ENCODE results near the gene UCKL1.

UCKL1 gene

DNA sequence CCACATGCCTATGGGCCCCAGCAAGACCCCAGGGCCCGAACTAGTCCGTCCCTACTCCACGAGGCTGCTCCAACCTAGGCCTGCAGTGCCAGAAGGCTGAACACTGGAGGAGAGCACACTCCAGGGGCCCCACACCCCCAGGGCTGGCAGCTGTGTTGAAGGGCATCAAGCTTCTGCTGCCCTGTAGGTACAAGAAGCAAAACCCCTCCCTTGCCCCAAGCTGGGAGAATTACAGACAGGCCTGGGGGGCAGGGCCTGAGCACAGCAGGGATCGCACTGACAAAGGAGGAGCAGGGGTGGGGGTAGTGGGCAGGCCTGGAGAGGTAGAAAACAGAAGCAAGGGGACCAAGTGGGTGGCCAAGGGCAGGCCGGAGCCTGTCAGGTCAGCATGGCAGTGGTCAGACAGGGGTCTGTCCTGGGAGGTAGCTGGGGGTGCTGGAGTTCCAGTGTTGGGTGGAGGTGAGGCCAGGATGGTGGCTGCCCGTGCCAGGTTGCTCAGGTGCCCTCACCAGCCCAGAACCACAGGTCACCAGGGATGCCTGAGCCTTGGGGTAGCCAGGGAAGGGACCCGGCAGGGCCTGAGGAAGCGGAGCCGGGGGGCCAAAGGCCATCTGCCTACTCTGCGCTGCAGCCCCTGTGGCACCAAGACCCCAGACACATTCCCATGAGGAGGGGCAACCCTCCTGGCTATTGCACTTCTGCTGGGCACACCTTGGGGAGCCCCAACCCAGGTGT lies 2.9 kb upstream of the UCKL1 start:
- no peak for DNase-seq

DNA sequence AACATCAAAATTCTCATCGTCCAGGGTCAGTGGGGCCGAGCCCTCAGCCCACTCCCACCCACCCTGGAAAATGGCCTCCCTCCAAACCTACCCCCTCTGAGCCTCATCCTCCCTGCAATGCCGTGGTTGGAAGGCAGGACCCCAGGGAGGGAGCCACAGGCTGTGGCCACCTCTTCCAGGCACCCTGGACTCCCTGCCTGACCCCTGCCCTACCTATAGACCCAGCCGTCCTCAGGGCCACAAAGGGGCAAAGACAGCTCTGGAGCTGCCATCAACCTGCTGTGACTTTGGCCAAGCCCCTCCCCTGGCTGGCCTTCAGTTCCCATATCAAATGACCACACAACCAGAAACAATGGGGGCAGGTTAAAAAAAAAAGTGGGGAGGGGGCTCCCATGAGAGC lies 2.3 kb upstream of the UCKL1 start:
- DNase-seq, result no peak

DNA sequence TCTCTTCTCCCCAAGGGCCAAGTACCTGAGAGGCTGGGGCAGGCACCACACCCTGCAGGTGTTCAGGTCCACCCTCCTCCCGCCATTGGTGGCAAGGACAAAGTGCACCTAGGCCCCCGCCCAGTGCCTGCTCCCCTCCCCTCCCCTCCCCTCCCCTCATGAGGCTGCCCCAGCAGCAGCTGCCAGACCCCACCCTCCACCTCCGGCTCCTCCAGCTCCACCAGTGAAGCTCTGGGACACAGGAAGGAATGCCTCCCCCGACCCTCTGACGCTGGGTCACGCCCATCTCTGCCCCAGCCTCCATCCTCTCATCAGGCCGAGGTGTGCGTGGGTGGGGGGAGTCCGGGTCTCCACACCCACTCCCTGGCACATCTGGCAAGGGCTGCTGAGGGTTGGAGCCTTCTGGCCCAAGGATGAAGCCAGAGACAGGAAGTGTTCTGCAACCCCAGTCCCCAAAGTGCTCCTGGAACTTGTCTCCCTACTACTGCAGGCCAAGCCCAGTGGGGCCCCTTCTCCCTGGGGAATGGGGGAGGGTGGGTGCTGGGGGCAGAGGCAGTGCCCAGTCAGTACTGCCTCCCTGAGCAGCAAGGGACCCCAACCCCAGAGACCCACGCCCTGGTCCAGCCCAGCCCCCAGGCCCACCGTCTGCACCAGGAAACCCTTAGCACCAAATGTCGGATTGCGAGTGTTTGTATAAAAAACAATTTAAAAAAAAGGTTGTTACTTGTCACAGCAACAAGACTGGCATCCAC lies 1.6 kb upstream of the UCKL1 start:
- no peak for DNase-seq

DNA sequence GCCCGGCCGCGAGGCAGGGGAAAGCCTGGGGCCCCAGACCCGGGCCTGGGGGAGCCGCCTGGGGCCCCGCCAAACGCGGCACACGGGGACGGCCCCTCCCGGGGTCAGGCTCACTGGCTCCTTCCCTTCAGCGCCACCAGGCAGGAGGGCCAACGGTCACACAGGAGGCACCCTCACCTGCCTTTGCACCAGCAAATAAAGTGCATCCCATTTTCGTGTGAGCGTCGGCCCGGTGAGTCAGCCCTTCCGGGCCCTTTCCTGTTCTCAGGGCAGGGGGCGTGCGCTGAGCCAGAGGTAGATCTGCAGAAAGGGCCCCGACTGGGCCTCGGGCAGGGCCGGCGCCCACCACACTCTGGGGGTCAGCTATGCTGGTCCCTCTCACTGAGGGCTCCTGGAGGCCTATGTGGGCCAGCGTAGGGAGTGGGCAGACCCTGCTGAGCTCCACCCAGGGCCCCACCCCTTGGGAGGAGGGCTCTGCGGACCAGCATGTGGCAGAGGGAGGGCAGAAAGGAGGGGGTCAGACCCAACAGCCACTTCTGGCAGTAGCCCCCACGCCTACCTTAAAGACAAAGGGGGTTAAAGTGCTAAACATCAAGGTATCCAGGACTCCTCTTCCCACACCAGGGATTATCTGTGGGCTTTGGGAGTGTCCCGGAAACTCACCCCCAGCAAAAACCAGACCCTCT lies 931 bp upstream of the UCKL1 start:
- peak; percentile 64 for DNase-seq

DNA sequence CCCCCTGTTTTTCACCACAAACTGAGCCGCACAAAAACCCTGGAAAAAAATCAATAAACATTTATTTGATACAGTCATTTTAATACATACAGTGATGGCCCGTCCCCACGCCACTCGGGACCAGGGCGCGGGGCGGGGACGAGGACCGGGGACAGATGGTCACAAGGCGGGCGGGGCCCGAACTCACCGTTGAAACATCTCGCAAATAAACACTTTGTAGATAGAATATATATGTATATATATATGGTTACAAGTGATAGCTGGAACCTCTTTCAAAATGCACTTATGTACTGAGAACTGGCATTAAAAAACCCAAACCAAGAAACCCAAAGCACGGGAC lies 418 bp upstream of the UCKL1 start:
- DNase-seq, result no peak

DNA sequence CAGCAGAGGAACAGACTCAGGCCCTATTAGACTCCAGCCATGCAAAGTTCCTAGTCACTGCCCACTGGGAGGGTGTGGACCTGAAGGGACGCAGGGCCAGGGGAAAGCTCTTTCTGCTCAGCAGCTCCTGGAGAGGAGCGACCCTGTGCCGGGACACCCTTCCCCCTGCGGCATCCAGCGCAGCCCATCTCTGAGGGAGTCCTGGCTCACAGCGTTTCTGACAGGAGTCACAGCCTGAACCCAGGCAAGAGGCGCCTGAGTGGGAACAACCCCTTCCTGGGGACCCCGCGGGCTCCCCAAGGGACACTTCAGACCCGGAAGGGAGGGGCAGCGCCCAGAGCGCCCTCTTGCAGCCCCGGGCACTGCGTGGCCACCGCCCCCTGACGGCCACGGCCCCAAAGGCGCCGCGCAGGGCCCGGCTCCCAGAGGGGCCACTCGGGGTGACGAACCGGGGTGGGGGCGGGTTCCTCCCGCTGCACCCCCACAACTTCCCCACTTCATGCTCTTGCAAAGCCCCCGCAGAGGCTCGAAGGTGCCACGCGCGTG lies 862 bp downstream of the UCKL1 start:
- no peak for DNase-seq

DNA sequence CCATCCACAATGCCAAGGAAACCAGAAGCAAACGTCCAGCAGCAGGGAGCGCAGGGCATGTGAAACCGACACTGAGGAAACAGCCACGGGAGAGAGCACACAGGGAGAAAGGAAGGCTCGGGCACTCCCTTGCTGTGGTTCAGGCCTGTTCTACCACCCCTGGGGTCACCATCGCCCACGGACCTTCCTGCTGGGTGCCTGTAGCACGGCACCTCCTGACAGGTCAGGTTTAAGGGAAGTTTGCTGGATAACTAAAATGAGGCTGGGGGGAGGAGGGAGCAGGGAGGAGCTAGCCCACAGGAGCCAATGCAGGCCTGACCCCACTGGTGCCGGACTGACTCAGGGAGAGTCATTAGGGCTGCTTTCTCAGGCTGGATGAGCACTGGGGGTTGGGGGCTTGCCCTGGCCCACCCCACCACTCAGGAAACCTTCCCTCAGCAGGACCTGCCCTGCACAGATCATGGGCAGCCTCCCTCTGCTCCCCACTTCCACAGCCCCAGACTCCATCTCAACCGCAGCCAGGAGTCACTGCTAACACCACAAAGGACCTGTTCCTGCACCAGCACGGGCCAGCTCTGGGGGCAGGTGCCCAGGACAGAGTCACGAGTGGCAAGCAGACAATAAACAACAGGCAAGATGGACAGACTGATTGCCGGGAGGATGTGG lies 2.3 kb downstream of the UCKL1 start:
- DNase-seq, result no peak

DNA sequence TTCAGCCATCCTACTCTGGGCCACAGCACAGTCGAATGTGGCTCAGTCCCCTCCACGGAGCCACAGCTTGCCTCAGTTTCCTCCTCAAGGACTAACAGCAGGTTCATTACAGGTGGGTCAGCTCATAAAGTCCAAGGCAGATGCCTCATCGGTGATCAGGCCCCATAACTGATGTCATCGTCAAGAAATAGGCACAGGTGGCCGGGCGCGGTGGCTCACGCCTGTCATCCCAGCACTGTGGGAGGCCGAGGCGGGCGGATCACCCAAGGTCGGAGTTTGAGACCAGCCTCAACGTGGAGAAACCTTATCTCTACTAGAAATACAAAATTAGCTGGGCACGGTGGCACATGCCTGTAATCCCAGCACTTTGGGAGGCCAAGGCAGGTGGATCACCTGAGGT lies 3.4 kb downstream of the UCKL1 start:
- no peak for DNase-seq

DNA sequence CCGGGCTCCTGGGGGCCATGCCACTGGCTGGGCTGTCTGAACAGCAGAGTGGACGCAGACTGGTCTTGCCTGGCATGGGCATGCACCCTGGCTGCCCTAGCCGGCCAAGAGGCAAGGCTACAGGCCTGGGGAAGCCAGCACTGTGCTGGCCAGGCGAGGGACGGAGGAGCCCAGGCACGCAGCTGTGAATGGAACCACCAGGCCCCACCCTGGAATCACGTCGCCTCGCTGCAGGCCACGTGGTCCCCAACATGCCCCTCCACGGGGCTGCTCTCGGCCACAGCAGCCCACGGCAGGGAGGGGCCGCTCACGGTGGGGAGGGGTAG lies 4.0 kb downstream of the UCKL1 start:
- no peak for DNase-seq

DNA sequence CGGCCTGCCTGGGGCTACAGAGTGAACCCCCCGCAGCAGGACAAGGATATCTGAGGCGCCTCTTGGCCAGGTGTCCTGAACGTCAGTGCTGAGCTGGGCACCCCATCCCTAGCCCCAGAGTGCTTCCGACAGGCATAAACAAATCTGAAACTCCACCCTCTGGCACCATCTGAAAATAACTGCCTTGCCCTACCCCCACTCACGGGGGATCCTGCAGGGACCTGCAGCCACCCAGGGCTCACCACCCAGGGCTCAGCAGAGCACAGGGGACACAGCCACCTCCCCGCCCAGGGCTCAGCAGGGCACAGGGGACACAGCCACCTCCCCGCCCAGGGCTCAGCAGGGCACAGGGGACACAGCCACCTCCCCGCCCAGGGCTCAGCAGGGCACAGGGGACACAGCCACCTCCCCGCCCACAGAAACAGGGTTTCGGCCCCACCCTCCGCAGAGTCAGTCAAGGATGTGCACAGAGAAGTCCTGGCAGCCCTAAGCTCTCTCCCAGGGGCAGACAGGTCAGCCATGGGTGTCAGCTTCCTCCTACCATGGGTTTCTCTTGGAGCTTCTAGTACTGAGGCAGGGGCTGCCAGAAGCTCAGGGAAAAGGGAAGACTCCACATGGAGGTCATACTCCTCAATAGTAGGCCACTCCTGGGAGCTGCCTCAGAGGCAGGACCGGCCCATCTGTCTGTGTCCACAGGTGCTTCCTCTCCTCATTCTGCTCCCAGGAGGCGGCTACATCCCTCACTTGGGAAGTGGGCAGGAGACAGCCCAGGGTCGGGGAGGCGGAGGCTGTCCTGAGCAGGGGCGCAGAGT lies 4.6 kb downstream of the UCKL1 start:
- no peak for DNase-seq

DNA sequence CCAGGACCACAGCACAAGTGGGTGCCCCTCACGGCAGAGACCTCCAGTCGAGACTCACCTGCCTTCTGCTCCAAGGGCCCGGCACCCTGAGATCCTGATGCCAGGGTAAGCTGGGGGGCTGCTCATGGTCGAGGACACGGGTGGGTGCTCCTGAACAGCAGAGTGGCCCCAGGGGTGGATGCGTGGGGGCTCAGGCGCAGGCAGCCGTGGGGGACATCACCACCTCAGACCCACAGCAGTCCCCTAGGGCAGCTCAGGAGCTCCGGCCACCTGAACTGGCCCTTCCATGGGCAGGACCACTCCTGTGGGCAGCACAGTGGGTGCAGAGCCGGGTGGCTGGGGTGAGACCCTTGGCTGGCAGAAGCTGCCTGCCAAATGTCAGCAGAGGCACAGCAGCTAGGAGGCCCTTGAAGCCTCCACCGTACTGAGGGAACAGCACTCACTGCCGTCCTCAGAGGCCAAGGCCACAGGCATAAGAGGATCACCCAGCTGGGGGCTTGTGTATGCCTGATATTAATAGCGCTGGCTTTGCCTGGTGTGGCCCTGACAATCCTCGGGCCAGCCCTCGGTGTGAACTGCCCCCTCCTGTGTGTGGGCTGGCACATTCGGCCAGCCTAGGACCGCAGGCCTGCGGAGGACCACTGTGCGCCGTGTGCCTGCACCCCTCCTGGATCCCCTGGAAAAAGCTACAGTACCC lies 5.4 kb downstream of the UCKL1 start:
- no peak for DNase-seq

DNA sequence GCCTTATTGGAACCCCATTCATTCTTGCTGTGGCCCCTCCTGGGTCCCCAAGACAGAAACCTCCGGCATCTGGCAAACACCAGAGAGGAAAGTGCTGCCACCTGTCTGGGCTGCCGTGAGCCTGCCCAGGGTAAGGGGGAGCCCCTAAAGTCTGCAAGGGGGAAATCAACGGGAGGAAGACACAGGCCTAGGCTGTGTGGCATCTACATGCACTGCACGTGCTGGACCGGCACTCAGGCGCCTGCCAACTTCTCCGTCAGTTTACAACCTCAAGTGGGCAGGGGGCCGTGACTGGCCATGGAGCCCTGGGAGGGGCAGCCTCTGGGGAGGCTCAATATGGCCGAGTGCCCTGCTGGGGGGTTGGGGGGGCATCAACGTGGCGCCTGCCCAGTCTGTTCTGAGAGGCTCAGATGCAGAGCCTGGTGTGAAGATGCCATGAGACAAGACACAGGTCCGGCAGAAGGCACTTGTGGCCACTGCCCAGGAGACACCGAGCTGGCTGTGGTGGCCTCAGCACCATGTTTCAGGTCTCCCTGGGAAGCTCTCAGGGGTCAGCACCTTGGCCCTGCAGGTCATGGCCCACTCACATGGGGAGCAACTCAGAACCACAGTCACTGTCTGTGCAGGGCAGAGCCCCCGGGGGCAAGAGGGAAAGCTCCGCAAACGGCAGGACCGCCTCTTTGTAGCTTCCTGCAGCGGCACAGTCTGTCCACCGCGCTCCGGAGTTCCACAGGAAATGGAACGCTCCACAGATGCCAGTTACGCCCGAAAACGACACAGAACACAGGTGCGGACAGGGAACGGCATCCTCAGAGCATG lies 8.4 kb downstream of the UCKL1 start:
- DNase-seq, result no peak

DNA sequence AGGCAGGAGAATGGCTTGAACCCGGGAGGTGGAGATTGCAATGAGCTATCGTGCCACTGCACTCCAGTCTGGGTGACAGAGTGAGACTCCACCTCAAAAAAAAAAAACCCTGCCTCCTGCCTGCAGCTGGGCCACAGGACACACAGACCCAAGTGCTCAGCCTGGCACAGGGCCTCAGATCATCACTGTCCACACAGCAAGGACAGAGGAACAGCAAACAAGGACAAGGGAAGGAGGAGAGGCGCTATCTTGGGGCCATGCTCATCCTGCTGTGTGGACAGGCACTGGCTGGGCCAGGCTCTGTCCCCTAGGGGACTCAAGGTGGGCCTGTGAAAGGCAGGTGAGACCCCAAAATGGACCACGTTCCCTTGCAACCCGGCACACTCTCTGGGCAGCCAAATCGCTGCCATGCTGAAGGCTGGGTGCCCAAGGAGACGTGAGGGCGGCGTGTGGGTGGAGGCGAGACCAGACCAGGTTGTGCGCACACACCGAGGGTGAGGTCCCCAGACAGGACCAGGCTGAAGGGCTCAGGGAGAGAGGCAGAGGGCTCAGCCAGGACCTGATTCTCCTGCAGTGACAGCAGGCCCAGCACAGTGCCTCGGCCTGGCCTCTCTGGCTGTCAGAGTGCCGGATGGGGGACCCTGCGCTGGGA lies 9.1 kb downstream of the UCKL1 start:
- DNase-seq, result no peak

DNA sequence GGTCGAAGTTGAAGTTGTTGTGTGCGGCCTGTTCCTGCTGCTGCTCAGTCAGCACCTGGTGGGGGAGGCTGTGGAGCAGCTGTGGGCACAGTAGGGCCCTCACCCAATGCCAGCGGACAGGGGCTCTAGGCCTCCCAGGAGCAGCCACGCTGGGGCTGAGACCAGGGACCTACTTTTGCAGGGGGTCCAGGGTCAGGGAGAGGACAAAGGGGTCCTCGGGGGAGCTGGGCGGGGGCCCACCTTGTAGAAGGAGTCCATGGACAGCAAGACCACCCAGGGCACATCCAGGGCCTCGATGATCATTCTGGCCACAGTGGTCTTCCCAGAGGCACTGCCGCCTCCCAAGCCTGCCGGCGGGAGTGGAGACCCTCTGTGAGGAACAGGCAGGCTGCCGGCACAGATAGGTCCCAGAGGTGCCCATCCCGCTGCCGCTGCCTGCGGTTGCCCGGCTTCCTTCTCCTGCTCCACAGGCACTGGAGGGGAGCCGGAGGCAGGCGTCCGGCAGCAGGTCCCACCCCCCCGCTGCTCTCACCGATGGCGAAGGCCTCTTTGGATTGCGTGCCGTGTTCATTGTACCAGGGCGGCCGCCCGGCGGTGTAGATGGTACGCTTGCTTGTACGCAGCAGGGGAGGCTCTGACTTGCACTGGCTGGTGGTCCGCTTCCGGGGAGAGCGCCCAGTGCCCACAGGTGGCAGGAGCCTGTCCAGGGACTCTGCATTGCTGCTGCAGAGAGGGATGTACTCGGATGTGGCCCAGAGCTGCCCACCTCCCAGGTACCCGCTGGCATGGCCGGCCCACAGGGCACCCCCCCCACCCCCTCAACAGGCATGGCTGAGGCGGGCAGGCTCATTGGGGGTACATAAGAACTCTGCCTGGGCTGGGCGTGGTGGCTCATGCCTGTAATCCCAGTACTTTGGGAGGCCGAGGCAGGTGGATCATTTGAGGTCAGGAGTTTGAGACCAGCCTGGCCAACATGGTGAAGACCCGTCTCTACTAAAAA lies 10.0 kb downstream of the UCKL1 start:
- no peak for DNase-seq

DNA sequence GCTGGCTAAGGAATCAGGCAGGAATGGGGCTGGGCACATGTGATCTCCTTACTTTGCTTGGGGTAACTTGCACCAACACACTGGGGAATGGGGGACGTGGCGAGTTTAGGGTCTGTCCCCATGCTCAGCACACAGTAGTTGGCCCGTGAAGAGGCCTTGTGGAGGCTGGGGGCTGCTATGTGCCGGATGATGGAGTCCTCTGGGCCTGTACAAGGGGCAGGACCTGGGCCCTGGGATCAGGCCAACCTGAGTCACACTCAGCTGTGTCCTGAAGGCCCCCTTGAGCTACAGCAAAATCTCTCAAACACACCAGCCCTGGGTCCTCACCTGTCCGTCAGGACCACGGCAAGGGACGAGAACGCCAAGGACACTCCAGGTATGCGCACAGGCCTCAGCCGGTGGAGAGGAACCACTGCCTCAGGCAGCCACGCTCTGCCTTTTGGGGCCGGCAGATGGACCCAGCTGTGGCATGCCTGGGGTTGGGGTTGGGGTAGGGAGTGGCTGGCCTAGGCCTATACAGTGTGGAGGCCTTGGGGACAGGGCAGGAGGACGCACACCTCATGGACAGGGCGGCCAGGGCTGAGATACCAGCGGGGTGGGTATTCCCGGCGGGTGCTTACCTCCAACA lies 11.1 kb downstream of the UCKL1 start:
- DNase-seq, result no peak

DNA sequence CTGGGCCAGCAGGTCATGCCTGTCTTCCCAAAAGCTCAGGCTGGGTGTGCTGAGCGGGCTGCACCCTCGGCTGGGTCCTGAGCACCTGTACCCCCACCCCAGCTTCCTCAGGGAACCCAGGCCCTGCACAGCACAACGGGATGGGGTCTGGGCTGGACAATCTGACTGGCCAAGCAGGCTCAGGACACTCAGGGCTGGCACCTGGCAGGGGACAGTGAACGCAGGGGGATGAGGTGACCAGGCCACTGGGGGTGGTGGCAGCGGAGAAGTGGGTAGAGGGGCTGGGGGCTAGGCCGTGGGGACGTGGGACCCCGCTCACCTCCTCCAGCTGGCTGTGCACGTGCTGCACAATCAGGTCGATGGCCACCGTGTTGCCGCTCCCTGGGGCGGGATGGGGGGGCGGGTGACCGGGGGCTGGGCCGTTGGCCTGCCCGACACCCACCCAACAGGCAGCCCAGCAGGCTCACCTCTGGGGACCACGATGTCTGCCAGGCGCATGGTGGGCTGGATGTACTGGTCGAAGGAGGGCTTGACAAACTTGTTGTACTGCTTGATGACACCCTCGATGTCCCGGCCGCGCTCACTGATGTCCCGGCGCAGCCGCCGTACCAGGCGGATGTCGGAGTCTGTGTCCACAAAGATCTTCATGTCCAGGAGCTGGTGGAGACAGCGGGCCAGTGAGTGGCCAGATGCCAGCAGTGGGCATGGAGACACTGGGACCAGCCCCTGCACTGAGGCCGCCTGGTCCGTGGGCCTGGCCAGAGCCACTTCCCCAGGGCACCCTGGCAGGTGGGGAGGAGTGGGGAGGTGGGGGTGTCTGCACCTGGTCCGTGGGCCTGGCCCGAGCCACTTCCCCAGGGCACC lies 11.9 kb downstream of the UCKL1 start:
- no peak for DNase-seq

DNA sequence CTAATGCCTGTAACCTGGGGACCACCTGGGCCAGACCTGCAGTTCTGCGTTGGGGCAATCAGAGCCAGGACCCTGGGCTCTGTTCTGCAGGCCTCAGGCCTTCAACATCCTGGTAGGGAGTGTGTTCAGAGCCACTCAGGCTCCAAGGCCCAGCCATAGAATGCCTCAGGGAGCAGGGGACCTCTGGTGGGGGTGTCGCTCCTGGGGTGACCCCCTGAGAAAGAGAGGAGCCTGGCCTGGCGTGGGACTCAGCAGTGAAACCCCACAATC lies 12.5 kb downstream of the UCKL1 start:
- no peak for DNase-seq
